Hematopoietic multipotent progenitor cell treated with erythropoietin and hydrocortisone succinate and interleukin-3 and kit ligand, for 15 days (in vitro differentiated cells): ENCODE data around the gene FAAP100.
"Not testable (repeated sequence)": the region's sequence is repeated elsewhere in the genome, so short reads cannot be mapped to it uniquely, and the experiment has no call there.

Source experiments
- DNase-seq: peaks from one replicate; pipeline ENCODE4 v3.0.0-alpha.2; 2015; ENCODE audit warnings: low spot score

FAAP100 gene

DNA sequence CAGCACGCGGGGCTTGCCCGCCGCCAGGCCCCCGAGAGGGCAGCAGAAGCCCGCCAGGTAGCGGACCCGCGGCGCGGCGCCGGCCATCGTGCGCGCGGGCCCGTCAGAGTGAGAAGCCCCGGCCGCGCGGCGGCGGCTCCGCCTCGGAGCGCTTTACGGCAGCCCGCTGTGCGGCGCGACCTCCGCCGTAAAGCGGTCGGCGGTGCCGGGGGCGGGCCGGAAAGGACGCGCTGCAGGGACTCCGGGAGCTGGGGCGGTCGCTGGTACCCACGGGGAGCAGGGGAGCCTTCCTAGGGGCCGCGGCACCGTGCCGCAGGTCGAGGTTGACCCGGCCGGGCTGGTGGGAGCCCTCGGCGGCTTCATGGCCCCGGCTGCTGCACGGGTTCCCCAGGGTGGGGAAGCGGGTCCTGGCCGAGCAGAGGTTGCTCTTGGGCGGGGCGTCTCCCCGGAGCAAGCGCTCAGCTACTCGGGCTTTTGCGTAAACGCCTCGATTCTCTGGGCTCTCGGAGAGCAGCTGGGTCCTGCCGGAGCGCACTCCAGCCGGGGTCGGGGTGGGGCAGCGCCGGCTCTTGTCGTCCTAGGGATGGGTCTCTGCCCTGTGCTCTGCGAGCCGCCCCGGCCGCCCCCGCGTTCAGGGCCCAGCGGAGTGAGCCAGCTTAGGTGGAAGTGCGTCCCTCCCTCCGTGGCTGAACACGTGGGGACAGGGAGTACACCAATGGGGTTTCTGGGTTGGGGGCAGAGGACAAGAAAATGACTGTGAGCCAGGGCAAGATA is at the start of gene FAAP100:
FAAP100 (minus strand) TSS at position 110 of the 774 bp plus-strand sequence; CDS start at position 87, 23 bp downstream.
- DNase-seq: peak; percentile 83

DNA sequence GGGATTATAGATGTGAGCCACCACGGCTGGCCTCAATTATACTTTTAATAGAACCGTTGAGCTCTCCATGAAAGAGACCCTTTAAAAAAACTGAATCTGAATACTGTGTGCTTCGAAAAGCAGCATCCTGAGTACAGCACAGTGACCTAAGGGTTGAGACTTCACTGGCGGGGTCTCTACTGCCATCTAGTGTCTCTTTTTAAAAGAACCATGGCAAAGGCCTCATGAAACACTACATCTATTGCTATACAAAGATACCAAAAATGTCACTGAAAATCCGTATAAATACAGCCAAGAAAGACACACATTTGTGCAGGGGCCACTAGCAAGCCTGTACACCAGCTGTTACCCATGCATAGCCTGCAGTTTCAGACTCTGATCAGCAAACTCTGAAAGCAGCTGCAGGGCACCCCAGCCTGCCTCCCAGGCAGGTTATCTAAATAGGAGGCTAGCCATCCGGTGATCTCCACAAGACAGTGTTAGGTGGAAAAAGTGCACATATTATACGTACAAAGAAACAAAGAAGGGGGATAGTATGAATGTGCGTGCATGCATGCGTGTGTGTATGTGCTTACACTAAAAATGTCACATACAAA is 49.5 kb upstream of the FAAP100 start:
- peak; percentile 74 for DNase-seq

GRCh38 chr17:81599719-81600486 is 47.8 kb upstream of the FAAP100 start:
- DNase-seq: no peak

DNA sequence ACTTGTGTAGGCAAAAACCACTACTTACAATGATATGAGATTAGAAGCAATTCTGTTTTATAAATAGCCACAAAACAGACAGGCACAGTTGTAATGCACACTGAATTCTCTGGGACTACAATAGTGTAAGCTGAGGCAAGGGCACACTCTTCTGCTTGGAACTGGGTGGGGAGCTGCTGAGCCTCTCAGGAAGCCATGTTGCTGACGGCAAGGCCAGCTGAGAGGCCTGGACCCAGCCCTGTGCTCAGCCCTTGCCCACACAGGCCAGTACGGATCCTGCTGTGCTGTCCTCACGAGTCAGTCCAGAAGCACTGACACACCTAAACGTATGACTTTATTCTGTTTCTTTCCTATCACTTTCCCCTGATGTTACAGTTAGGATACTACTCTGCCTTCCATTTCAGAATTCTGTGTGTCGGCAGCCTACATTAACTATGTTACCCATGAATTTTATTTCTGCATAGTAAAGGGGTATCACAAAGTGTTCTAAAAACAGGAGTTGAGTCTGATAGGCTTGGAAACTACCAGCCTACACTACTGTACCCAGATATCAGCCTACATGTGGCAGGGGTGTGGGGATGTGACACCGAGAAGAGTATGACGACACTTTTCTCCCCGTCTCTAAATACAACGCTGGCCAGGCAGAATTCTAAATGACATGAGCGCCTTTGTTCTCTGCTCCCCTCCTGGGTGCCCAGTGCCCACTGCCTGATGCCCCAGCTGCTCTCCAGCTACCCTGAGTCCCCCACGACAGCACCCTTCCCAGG is 41.1 kb upstream of the FAAP100 start:
- no peak for DNase-seq

DNA sequence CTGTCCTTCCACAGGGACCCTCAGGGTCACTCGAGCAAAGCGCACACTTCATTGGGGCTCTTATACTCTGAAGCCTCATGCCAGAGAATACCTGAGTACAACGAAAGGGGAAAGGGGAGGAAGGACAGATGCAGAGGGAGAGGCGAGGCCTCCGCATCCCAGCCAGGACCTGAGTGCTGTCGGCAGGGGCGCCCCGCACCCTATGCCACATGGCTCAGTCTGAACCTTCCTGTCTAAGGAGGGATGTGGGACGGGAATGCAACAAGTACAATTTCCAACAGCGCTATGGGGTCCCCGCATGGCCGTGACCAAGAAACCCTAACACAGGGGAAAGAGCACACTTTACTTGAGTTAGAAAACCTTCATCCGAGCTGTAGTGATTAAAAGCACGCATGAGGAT is 39.8 kb upstream of the FAAP100 start:
- no peak for DNase-seq

DNA sequence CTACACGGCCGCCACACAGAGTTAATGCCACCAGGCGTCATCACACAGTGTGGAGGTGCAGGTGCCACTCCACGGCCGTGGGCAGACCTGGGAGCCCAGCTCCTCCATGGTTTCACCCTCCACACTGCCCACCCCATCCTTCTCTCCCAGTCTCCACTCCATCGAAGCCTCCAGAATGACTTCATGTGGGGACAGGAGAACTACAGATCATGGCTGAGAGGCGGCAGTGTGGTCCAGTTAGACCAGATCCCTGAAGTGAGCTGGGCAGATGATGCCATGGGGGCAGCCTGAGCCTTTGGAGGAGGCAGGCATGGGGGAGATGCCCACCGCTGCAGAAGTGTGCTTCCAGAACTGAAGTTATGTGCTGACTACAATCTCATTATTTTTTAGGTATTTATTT is 38.0 kb upstream of the FAAP100 start:
- no peak for DNase-seq

GRCh38 chr17:81589612-81590011 is 37.5 kb upstream of the FAAP100 start:
- no peak for DNase-seq

DNA sequence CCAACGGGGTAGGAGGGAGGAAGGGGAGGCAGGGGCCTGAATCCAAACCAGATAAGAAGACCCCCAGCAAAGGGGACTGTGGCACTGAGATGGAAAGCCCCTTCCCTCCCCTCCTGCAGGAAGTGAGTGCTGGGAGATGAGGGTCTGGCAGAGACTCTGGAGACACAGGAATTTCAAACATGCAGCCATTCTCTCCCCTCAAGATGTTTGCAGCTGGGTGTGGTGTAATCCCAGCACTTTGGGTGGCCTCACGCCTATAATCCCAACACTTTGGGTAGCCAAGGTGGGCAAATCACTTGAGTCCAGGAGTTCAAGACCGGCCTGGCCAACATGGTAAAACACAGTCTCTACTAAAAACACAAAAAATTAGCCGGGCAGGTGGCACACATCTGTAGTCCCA is 33.9 kb upstream of the FAAP100 start:
- no peak for DNase-seq

DNA sequence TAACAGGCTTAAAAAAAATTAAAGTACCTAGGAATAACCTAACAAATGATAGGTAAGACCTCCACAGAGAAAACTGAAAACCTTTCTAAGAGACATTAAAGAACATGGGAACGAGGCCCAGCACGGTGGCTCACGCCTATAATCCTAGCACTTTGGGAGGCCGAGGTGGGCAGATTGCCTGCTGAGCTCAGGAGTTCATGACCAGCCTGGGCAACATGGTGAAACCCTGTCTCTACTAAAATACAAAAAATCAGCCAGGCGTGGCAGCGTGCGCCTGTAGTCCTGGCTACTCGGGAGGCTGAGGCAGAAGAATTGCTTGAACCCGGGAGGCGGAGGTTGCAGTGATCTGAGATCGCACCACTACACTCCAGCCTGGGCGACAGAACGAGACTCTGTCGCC is 32.6 kb upstream of the FAAP100 start:
- DNase-seq: not testable (repeated sequence)

- DNase-seq: no peak
Measured at GRCh38 chr17:81583589-81584342, 31.6 kb upstream of the FAAP100 start.

GRCh38 chr17:81582749-81583148 is 30.6 kb upstream of the FAAP100 start:
- DNase-seq: peak; percentile 10

DNA sequence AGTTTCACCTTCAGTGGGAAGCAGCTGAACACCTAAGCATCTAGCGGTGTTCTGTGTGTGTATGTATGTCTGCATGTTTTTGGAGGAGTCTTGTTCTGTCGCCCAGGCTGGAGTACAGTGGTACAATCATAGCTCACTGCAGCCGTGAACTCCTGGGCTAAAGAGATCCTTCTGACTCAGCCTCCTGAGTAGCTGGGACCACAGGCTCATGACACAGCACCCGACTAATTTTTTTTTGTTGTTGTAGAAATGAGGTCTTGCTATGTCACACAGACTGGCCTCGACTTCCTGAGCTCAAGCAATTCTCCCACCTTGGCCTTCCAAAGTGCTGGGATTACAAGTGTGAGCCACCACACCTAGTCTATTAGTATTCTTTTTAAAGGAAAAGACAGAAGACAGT is 30.2 kb upstream of the FAAP100 start:
- DNase-seq: no peak

GRCh38 chr17:81581758-81582157 is 29.6 kb upstream of the FAAP100 start:
- DNase-seq: no peak

DNA sequence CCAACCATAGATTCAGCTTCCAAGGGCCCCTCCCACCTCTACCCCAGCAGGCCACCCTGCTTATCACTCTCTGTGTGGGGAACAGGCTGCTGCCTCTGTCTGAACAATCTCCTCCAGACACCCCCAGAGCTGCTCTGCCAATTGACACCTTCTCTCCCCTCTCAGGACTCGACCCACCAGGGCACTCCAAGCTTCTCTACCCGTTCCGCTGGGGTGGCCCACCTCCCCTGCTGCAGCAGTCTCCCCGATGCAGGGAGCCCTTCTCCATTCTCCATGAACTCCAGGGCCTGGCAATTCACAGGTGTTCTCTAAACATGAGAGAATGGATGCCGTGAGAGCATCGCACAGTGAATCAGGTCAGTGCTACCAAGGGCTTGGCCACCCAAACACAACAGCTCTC is 28.3 kb upstream of the FAAP100 start:
- peak; percentile 10 for DNase-seq

DNA sequence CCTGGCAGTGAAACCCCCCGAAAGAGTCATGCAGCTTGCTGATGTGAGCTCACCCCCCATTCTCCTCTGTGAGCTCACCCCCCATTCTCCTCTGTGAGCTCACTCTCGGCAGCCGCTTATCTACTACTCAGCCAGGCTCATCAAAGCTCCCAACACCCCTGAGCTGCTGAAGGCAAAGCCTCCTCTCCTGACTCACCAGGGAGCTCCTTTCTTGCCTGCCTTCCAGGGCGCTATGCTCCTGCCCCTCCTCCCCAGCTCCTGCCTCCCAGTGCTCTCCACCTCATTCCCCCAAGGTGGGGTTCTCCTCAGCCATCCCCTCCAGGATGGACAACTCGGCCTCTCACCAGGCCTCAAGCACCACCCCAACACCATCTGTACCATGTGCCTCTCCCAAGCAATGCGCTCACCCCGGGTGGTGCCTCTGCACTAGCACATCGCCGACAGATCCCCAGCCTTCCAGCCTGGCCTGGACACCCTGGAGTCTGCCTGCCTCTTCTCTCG is 27.7 kb upstream of the FAAP100 start:
- DNase-seq: peak; percentile 12

DNA sequence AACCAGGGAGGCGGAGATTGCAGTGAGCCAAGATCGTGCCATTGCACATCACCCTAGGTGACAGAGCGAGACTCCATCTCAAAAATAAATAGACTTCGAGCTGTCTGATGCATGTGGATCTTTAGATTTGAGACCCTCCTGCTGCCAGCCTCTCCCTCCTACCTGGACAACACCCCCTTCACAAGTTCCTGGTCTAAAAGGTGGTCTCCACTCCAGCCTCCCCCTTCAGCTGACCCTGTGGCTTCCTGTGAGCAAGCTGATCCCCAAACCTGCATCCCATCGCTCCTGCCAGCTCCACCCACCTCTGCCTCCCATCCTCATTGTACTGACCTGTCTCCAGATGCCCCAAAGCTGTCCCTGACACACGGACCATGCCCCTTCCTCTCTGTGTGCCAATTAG is 27.1 kb upstream of the FAAP100 start:
- no peak for DNase-seq

DNA sequence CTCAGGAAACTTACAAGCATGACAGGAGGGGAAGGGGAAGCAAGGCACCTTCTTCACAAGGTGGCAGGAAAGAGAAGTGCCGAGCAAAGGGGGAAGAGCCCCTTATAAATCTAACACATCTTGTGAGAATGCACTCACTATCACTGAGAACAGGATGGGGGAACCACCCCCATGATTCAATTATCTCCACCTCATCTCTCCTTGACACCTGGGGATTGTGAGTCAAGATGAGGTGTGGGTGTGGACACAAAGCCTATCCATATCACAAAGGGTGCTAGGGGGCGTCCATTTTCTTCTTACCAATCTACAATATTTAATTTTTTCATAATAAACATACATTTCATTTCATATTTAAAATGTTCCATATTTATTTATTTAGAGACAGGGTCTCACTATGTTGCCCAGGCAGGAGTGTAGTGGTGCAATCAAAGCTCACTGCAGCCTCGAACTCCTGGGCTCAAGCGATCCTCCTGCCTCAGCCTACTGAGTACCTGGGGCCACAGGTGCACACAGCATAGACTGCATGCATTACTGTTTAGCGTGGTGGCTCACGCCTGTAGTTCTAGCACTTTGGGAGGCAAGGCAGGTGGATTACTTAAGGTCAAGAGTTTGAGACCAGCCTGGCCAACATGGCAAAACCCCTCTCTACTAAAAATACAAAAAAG is 26.5 kb upstream of the FAAP100 start:
- DNase-seq: no peak

DNA sequence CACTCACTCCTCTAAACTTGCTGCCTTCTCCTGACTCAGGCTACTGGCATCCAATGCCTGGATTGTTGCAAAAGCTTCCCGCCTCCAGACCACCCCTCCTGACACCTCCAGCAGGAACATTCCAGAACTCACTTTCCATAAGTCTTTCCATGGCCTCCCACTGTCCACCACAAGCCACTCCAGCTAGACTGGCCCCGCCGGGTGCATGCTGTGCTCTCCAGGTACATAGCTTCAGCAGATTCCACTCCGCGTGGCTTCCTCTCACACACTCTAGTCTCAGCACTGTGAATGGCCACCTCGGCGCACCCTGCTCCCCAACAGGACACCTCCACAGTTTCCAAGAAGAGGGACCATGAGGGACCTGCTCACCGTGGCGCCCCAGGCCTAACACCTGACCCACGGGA is 25.9 kb upstream of the FAAP100 start:
- no peak for DNase-seq

- no peak for DNase-seq
Measured at GRCh38 chr17:81577278-81578000, 25.3 kb upstream of the FAAP100 start.

DNA sequence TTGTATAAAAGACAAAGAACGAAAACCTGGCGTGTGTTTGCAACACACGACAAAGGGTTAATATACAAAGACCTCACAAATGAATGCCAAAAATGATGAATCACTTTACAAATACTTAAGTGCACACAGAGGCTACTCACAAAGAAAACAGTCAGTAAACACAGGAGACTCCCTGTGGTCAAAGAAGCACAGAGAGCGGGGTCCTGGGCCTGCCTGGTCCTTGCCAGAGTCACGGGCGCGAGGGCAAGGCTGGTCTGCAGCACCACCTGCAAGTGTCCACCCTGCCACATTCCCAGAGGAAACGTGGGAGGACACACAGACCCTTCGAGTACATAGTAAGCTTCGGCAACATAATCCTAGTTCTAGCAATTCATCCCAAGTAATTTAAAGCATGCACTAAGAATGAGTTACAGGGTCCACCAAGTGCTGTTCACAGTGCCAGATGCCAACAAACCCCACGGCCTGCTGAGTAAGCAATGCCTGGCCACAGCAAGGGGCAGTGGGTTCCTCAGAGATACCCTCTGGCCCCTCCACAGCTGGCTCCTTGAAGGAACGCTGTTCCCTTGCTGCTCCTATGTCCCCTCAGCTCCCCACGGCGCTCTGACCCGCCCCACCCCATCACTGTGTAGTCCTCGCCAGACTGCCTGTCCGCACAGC is 24.6 kb upstream of the FAAP100 start:
- DNase-seq: no peak
